GM06990 (cell line): ENCODE data around the gene SPTA1.

Source experiments
- DNase-seq: peaks from one replicate; pipeline ENCODE4 v3.0.0-alpha.2; 2011; ENCODE audit not compliant: insufficient read length; ENCODE audit errors: extremely low read depth
- H3K27me3 ChIP-seq: replicated peaks from 2 replicates; pipeline ENCODE4 v1.6.0; 2011; ENCODE audit warnings: low read length; ENCODE audit not compliant: control insufficient read depth, insufficient read depth
- H3K36me3 ChIP-seq: 2 replicates; pipeline ENCODE4 v1.5.1; 2011; ENCODE audit warnings: low read length; ENCODE audit not compliant: control insufficient read depth, insufficient read depth
- H3K4me3 ChIP-seq: replicated peaks from 2 replicates; pipeline ENCODE4 v1.5.1; 2011; ENCODE audit warnings: low read depth, mild to moderate bottlenecking, control low read depth, low read length
- CTCF ChIP-seq: IDR thresholded peaks from 2 replicates; pipeline ENCODE4 v1.5.1; 2011; ENCODE audit warnings: low read length, control low read depth, mild to moderate bottlenecking, inconsistent platforms; ENCODE audit not compliant: insufficient read depth, poor library complexity, severe bottlenecking

The SPTA1 gene

GRCh38 chr1:158728510-158729225, 42.2 kb upstream of the SPTA1 start:
- Histone ChIP-seq H3K27me3 (no peaks in the 10 kb centered on the region), H3K4me3 (no peak overlapping the region), H3K36me3 (no peaks in the 10 kb centered on the region)
- no peak for TF ChIP-seq CTCF
- no peak for DNase-seq

GRCh38 chr1:158724442-158724841, 37.9 kb upstream of the SPTA1 start:
- Histone ChIP-seq H3K36me3 (no peaks in the 10 kb centered on the region), H3K4me3 (no peak overlapping the region), H3K27me3 (no peaks in the 10 kb centered on the region)
- DNase-seq, result no peak
- TF ChIP-seq CTCF, result no peak

- no peak for TF ChIP-seq CTCF
- DNase-seq, result no peak
- H3K36me3 ChIP-seq, result no peaks in the 10 kb centered on the region
- H3K4me3 ChIP-seq, result no peak within 1 kb of the TSS
- no peaks in the 10 kb centered on the region for H3K27me3 ChIP-seq
Measured at GRCh38 chr1:158720620-158721019, 34.1 kb upstream of the SPTA1 start, which contains the start of gene OR6K3. Gene OR6K3, minus strand, starts transcription at chr1:158720720. Its CDS starts 2,605 bp downstream, at chr1:158718115.

- no peaks in the 10 kb centered on the region for H3K27me3 ChIP-seq
- H3K36me3 ChIP-seq, result no peaks in the 10 kb centered on the region
- TF ChIP-seq CTCF, result no peak
- no peak for DNase-seq
- no peak overlapping the region for H3K4me3 ChIP-seq
Measured at GRCh38 chr1:158719664-158720063, 33.1 kb upstream of the SPTA1 start.

GRCh38 chr1:158717344-158717743, 30.8 kb upstream of the SPTA1 start:
- no peak for DNase-seq
- no peak for TF ChIP-seq CTCF
- Histone ChIP-seq H3K27me3 (no peaks in the 10 kb centered on the region), H3K4me3 (no peak overlapping the region), H3K36me3 (no peaks in the 10 kb centered on the region)
